ENCODE results near the gene FHOD3. TPM values are rescaled to one million over a fixed set of nuclear protein-coding genes. Genes with fewer than 3 reads are reported as not detected.
"Not testable (repeated sequence)": the region's sequence is repeated elsewhere in the genome, so short reads cannot be mapped to it uniquely, and the experiment has no call there.

Gene FHOD3
- total and polyA plus RNA-seq, 7 donors = 5.4 to 98.2 (median 20.2) TPM

GRCh38 chr18:36812678-36813077 lies 515.2 kb downstream of the FHOD3 start:
- no peak overlapping the region for H3K27ac ChIP-seq
- WGBS, 3 donors = 80 to 84% (median 80%) methylated on average over 3 of the region's 3 CpGs
- TF ChIP-seq, protein P1, sequence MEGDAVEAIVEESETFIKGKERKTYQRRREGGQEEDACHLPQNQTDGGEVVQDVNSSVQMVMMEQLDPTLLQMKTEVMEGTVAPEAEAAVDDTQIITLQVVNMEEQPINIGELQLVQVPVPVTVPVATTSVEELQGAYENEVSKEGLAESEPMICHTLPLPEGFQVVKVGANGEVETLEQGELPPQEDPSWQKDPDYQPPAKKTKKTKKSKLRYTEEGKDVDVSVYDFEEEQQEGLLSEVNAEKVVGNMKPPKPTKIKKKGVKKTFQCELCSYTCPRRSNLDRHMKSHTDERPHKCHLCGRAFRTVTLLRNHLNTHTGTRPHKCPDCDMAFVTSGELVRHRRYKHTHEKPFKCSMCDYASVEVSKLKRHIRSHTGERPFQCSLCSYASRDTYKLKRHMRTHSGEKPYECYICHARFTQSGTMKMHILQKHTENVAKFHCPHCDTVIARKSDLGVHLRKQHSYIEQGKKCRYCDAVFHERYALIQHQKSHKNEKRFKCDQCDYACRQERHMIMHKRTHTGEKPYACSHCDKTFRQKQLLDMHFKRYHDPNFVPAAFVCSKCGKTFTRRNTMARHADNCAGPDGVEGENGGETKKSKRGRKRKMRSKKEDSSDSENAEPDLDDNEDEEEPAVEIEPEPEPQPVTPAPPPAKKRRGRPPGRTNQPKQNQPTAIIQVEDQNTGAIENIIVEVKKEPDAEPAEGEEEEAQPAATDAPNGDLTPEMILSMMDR (IDR thresholded peaks at IDR 0.05) = no peak
- DNase-seq (no peak), ATAC-seq (no peak)
- intact Hi-C loops (cut with DNase I) = loop anchor here in 1 of 2 donors (2.0 kb wide), 1 partner anchor 42 kb away; no protein-coding TSS in a partner anchor
- H3K4me1 ChIP-seq = no peaks in the 10 kb centered on the region
- H3K36me3 ChIP-seq (ENCODE audit: insufficient read depth in 1 of 2, low read depth in 1 of 2) = peaks cover 0 to 41% of the 10 kb centered on the region in 2 donors
- H3K4me3 ChIP-seq = no peak overlapping the region
- no peaks in the 10 kb centered on the region for H3K27me3 ChIP-seq (ENCODE audit: insufficient read depth in 3 of 3, low read length in 2 of 3)
- H3K9me3 ChIP-seq = no peaks in the 10 kb centered on the region

GRCh38 chr18:36813101-36813775 lies 515.7 kb downstream of the FHOD3 start:
- no peak for DNase-seq
- Histone ChIP-seq H3K36me3 (ENCODE audit: insufficient read depth in 1 of 2, low read depth in 1 of 2) (peaks cover 0 to 46% of the 10 kb centered on the region in 2 donors), H3K27ac (no peak overlapping the region), H3K9me3 (no peaks in the 10 kb centered on the region), H3K4me1 (no peaks in the 10 kb centered on the region), H3K4me3 (no peak overlapping the region), H3K27me3 (ENCODE audit: insufficient read depth in 3 of 3, low read length in 2 of 3) (no peaks in the 10 kb centered on the region)
- 88 to 92% (median 90%) methylated on average over 4 of the region's 4 CpGs for WGBS, 3 donors
- ATAC-seq = no peak
- intact Hi-C loops (cut with DNase I) = loop anchor here in 1 of 2 donors (2.0 kb wide), 1 partner anchor 42 kb away; no protein-coding TSS in a partner anchor
- TF ChIP-seq, protein P1 (IDR thresholded peaks at IDR 0.05) = no peak

- ATAC-seq (no peak), DNase-seq (no peak)
- Histone ChIP-seq H3K9me3 (no peaks in the 10 kb centered on the region), H3K36me3 (ENCODE audit: insufficient read depth in 1 of 2, low read depth in 1 of 2) (peaks cover 3 to 51% of the 10 kb centered on the region in 2 donors), H3K27ac (no peak overlapping the region), H3K4me3 (no peak overlapping the region), H3K27me3 (ENCODE audit: insufficient read depth in 3 of 3, low read length in 2 of 3) (no peaks in the 10 kb centered on the region), H3K4me1 (no peaks in the 10 kb centered on the region)
- 82 to 86% (median 83%) methylated on average over 3 of the region's 3 CpGs for WGBS, 3 donors
- TF ChIP-seq, protein P1 (IDR thresholded peaks at IDR 0.05) = no peak
- intact Hi-C loops (cut with DNase I) = loop anchor here in 1 of 2 donors (2.0 kb wide), 1 partner anchor 43 kb away; no protein-coding TSS in a partner anchor
Measured at GRCh38 chr18:36813824-36814223, 516.3 kb downstream of the FHOD3 start.

DNA sequence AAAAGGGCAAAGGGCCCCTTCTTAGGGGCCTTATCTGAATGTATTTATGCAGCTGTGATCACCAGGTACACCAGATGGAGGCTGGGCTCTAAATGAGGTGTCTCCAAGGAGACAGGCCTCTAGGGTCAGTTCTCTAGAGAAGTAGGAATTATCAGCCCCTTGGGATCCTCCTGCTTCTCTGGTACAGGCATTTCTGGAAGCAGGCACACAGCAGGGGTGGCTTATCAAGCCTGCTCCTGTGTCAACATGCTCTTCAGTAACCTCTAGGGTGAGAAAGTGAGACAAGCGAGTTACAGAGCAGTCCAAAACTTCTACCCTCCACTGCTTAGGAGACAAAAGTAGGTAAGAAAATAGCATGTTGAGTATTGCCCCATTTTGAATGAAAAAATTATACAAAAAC lies 517.5 kb downstream of the FHOD3 start:
- peaks cover 5 to 53% of the 10 kb centered on the region in 2 donors for H3K36me3 ChIP-seq (ENCODE audit: insufficient read depth in 1 of 2, low read depth in 1 of 2)
- no peaks in the 10 kb centered on the region for H3K27me3 ChIP-seq (ENCODE audit: insufficient read depth in 3 of 3, low read length in 2 of 3)
- TF ChIP-seq, protein P1 (IDR thresholded peaks at IDR 0.05) = no peak
- no peak overlapping the region for H3K27ac ChIP-seq
- intact Hi-C loops (cut with DNase I) = no loop called here
- WGBS, 3 donors = 42 to 90% (median 46%) methylated on average over 1 of the region's 1 CpG
- ATAC-seq (no peak), DNase-seq (no peak)
- H3K4me1 ChIP-seq = no peaks in the 10 kb centered on the region
- H3K9me3 ChIP-seq = no peaks in the 10 kb centered on the region
- H3K4me3 ChIP-seq = no peak overlapping the region

DNA sequence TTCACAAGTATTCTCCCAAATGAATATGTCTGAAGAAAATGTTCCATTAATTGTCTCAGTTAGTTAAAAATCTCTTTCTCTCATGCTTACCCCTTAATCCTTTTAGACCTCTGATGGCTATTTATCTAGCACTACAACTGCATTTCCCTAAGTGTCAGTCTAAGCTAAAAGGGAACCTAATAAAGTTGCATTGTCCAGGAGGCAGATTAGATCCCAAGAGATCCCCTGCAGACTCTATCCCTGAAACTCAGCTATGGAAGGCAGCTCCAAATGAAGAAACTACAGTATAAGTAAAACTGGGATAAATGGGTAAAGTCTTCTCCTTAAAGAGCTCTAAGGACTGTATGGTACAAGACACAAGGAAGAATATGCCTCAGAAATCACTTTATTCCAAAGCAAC lies 518.6 kb downstream of the FHOD3 start:
- H3K9me3 ChIP-seq; intact Hi-C loops (cut with DNase I): not testable (repeated sequence)

More for the DNA sequence above, 518.6 kb downstream of the FHOD3 start:
- peaks cover 5 to 53% of the 10 kb centered on the region in 2 donors for H3K36me3 ChIP-seq (ENCODE audit: insufficient read depth in 1 of 2, low read depth in 1 of 2)
- not testable (repeated sequence) for H3K27me3 ChIP-seq (ENCODE audit: insufficient read depth in 3 of 3, low read length in 2 of 3); ATAC-seq; H3K4me1 ChIP-seq; DNase-seq; H3K4me3 ChIP-seq; H3K27ac ChIP-seq
